Head of caudate nucleus (tissue), 42 donors: ENCODE measurements around the gene KCNJ18.
"Not testable (repeated sequence)": the region's sequence is repeated elsewhere in the genome, so short reads cannot be mapped to it uniquely, and the experiment has no call there.

Experiments used
- DNase-seq, 42 donors: peaks; one replicate each; pipeline versions ENCODE4 v3.0.0 to v3.0.0-alpha.2; 2020 to 2021; ENCODE audit warnings: mixed read lengths in 7 of 42
- intact Hi-C: fragments of 100-400 bp; cut with DNase I; formaldehyde crosslinking; loops from one replicate; pipeline ENCODE4 v1.15.0; 2022

Gene KCNJ18

DNA sequence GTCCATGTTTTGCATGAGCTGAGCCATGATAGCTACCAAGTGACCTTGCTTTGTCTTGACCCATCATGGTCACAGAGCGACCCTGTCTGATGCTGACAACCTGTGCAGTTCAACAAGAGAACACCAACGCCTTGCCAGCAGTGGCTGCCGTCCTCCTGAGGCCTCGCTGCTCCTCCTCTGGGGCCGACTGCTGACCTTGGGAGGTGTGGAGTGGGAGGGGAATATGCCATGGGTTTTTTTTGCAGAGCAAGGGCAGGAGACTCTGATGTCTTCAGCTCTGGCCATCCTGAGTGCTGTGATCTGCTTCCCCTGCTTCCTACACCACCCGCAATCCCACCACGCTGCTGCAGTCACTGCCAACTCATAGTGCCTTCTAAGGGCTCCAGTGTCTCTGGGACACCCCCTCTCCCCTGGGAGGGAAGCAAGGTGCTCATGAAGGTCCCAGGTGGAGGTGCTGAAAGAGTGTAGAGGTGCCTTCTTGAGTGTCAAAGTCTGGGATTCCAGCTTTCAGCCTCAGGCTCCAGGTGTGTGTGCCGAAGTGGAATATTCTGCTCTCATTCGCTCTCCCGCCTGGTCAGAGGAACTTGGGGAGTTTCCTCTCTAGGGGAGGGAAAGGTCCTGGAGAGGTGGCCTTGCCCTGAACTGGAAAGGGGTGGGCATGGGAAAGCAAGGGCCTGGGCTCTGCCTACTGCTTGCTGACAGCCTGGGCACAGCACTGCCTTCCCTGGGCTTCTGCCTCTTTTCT lies 22.5 kb upstream of the KCNJ18 start:
- peak in 4 of 42 donors; percentile 9 to 44 (median 25) for DNase-seq
- intact Hi-C loops = not testable (repeated sequence)

DNA sequence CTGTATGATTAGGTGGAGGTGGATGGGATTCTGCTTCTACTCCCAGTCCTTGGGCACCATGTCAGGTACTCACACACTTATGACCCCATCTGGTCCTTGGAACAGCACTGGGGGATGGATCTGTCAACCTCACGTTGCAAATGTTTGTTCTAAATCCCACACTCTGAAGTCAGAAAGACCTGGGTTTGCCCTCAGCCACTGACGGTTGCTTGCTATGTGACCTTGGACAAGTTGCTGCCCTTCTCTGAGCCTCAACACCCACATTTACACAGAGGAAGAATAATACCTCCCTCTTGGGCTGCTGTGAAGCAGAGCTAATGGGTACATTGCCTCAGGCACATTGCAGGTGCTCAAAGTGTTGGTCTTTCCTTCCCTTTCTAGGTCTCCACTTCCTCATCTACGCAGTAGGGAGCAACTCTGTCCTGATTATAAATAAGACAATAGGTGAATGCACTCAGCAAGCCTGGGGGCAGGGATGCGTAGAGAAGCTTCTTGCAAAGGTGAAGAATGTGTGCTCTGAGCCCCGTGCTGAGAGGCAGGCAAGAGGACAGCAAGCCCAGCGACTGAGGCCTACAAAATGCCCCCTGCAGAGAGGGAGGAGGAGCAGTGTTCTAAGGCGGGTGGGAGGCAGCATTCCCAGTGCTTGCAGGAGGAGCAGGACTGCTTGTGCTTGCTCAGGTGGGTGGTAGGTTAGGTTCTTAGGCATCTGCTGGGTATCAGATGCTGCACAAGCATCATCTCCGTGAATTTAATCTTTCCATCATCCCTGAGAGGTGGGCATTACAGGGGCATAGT lies 21.8 kb upstream of the KCNJ18 start:
- peak in 8 of 42 donors; percentile 33 to 64 (median 48) for DNase-seq

DNA sequence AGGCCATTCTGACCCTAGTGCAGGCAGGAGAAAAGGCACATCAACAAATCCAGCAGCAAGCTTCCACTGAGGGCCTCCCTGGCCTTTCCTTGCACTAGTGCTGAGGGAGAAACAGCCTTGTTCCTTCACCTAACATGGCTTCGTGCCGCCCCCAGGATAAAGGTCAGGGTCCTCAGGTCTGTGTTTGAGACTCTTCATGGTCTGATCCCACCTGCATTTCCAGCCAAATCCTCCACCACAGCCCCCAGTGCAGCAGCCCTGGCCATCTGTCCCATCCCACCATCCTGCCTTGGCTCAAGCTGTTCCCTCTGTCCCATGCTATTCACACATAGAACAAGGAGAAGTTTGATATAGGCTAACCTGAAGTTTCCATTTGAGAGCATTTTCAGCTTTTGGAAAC lies 20.9 kb upstream of the KCNJ18 start:
- intact Hi-C loops = not testable (repeated sequence)
- DNase-seq = peak in 3 of 42 donors; percentile 12 to 42 (median 20)

More for the DNA sequence above, 21.8 kb upstream of the KCNJ18 start:
- intact Hi-C loops = not testable (repeated sequence)

DNA sequence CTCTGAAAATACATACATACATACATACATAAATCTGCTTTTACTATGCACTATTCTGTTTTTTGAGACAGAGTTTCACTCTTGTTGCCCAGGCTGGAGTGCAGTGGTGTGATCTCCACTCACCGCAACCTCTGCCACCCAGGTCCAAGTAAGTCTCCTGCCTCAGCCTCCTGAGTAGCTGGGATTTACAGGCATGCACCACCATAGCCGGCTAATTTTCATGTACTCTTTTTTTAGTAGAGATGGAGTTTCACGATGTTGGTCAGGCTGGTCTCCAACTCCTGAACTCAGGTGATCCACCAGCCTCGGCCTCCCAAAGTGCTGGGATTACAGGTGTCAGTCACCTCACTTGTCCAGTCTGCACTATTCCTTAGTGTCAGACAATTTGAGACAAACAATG lies 20.5 kb upstream of the KCNJ18 start:
- DNase-seq = peak in 1 of 42 donors; percentile 34
- intact Hi-C loops = not testable (repeated sequence)

DNA sequence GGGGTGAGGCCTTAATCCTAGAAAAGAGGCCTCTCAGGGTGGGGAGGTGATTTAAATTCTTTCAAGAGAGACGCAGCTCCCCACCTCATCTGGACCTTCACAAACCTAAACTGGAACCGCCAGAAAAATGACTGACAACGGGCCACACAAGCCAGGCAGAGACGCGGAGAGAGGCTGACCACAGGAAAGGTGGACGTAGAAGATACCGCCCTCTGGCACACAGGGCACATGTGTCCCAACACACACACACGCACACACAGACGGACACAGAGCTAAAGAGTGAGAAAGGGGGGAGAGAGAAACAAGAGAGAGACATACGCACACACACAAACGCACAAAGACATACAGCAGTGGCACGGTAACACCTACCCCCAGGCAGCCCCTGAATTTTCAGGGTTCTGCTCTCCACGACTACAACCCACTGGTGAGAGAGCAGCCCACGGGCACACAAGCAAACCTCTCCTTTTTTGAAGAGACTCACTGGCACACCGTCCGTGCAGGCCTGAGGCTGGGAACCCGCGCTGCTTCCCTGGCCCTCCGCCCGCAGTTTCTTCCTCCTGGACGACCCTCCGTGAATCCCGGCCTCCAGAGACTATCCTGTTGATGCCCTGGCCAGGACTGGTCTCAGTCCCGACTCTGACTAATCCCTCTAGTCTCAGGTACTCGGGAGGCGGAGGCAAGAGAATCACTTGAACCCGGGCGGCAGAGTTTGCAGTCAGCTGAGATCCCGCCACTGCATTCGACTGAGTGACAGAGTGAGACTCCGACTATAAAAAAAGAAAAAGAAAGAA lies 18.7 kb upstream of the KCNJ18 start:
- intact Hi-C loops = not testable (repeated sequence)

DNA sequence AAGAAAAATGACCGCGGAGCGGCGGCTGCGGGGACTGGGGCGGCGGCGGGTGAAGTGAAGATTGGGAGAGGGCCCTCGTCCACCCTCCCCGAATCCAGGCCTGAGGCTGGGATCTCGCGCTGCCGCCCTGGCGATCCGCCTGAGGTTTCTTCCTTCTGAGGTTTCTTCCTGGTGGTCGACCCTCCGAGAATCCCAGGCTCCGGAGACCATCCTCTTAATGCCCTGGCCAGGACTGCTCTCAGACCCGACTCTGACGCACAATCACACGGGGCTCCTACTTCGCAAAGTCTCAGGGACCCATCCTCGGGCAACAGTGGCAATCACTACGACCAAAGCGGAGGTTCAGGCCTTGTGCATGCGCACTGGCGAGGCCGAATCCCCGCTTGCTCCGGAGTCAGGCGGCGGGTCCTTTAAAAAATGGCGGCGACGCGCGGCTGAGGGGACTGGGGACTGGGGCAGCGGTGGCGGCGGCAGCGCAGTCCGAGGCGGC lies 18.0 kb upstream of the KCNJ18 start:
- peak in 3 of 42 donors; percentile 17 to 40 (median 35) for DNase-seq
- intact Hi-C loops = no loop called here

More for the DNA sequence above, 18.7 kb upstream of the KCNJ18 start:
- peak in 4 of 42 donors; percentile 9 to 46 (median 26) for DNase-seq

DNA sequence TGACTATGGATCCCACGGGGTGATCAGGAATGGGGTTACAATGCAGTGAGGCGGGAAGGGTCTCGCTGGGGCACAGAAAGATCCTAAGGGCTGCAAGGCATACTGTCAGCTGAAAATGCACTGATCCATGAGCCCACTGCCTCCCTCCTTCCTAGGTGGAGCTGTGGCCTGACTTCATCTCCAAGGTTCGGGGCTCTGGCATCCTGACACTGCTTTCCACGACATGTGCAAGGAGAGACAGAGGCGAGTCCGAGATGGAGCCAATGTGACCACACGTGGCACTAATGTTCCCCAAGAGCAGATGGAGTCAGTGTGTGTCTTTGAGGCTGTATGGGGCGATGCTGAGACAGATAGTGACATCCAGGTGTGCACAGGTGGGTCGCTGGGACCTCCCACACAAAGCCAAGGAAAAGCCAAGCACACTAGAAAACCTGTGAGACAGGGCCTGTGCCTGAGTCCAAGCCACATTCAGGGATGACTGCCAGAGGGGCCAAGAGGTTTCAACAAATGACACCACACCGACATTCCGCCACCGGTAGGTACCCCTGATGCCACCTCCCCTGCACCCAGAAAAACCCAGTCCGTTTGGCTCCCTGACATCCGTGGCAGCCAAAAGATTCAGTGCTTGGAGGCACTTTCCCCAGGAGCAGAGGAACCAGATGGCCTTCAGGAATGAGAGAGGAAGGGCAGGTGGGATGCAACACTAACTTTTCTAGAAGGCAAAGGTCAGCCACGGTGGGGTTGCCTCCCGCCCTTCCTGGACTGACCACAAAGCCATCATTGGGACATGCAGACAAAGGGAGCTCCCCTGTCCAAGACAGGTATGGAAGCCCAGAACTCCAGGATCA lies 17.2 kb upstream of the KCNJ18 start:
- peak in 4 of 42 donors; percentile 10 to 27 (median 16) for DNase-seq
- intact Hi-C loops = not testable (repeated sequence)

DNA sequence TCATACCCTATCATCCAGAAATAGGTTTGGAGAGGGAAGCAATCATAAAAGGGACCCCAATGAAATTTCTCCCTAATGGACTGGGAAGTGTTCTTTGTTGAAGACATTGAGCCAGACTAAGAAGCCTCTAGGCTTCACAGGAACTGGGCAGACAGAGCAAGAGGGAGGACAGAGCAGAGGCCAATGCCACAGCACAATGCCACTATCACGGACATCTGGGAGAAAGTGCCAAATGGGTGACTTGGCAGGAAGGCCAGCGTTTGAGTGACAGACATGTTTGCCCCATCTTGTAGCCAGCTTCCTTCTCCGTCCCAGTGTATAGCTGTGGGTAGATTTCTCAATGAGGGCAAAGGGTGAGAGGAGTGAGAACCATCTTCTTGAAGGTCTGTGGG lies 16.6 kb upstream of the KCNJ18 start:
- peak in 2 of 42 donors; percentile 15 to 25 for DNase-seq
- intact Hi-C loops = not testable (repeated sequence)

DNA sequence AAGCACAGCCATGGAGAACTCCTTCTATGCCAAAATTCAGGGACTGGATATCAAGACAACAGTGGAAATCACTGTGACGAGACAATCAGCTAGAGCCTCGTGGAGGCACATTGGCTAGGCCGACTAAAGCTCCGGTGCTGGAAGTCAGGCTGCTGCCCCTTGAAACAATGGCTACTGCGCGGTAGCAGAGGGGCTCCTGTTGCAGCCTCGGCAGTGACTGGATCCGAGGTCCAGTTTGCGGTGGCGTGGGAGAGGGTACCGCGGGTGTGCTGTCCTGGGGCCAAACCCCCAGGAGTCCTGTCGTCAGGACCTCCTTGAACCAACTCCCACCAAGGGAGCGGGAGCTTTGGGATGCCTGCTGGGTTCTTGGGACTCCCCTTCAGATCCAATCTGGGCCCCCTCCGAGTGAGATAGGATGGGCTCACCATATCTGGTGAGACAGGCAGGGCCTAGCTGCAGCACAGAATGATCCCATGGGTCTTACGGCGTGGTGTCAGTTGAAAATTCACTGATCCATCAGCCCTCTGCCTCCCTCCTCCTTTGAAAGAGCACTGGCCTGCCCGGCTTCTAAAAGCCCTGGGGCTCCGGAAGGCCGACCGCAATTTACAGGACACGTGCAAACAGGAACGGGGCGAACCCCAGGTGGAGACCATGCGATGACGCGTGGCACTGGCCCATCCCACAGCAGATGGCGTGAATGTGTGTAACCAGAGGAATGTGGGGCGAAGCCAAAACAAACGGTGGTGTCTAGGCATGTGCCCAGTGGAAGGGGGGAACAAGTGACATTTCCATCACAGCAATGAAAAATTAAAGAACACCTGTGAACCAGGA lies 15.8 kb upstream of the KCNJ18 start:
- intact Hi-C loops = no loop called here

DNA sequence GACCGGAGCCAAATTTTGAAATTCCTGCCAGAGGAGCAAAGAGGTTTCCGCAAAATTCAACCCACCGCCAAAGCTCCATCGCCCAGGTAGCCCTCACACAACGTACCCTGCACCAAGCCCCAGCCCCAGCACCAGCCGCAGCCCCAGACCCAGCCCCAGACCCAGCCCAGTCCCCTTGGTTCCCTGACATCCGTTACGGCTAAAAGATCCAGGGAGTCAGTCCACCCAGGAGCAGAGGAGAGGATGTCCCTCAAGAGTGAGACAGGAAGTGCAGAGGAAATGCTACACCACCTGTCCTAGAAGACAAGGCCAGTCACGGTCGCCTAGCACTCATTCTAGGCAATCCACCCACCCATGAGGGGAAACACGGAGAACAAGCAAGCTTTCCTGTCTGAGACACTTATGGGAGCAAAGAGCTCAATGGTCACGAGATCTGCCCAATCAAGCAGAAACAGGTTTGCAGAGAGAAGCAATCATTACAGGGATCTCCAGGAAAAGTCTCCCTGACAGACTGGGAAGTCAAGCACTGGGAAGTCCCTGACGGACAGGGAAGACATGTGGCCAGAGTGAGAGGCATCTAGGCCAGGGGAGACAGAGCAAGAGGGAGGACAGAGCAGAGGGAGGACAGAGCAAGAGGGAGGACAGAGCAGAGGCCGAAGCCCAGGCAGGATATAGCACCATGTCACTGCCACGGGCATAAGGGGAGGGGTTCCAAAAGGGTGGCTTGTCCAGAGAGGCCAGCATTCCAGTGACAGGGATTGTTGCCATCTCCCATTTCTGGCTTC lies 15.0 kb upstream of the KCNJ18 start:
- intact Hi-C loops = no loop called here
- peak in 4 of 42 donors; percentile 10 to 40 (median 26) for DNase-seq

More for the DNA sequence above, 15.8 kb upstream of the KCNJ18 start:
- peak in 4 of 42 donors; percentile 11 to 44 (median 16) for DNase-seq

DNA sequence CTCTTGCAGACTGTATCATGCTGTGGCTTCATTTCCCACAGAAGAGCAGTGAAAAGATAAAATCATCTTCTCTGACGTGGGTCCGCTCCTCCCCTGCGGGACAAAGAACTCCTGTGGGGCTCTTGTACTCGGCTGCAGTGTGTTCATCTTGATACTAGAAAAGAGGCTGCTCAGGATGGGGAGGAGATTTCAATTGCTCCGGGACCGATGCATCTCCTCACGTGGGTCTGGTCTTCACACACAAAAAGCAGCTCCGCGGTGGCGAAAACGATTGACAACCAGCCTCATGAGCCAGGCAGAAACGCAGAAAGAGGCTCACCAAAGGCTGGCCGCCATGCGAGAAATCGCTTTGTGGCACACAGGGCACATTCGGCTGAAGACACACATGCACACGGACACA lies 14.4 kb upstream of the KCNJ18 start:
- DNase-seq = peak in 3 of 42 donors; percentile 18 to 49 (median 37)
- intact Hi-C loops = no loop called here

DNA sequence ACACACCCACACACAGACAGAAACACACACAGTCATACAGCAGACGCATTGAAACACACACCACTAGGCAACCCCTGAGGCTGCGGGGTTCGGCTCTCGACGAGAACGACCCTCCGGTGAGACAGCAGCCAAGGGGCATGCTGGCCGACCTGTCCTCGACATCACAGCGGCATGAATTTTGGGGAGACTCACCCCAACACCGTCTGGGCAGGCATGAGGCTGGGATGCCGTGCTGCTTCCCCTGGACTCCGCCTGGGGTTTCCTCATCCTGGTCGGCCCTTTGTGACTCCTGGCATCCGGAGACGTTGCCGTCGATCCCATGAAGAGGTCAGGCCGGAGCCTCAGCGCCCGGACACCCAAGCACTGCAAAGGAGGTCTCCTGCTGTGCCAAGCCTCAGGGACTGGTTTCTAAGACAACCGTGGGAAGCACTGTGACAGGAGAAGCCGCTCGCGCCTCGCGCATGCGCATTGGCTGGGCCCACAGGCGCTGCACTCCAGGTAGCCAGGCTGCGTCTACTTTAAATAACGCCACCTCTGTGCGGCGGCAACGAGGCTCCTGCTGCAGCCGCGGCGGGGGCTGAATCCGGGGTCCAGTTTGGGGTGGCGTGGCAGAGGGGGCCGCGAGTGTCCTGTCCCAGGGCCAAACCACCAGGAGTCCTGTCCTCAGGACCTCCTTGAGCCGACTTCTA lies 13.8 kb upstream of the KCNJ18 start:
- intact Hi-C loops = no loop called here
- peak in 34 of 42 donors; percentile 35 to 85 (median 68) for DNase-seq

DNA sequence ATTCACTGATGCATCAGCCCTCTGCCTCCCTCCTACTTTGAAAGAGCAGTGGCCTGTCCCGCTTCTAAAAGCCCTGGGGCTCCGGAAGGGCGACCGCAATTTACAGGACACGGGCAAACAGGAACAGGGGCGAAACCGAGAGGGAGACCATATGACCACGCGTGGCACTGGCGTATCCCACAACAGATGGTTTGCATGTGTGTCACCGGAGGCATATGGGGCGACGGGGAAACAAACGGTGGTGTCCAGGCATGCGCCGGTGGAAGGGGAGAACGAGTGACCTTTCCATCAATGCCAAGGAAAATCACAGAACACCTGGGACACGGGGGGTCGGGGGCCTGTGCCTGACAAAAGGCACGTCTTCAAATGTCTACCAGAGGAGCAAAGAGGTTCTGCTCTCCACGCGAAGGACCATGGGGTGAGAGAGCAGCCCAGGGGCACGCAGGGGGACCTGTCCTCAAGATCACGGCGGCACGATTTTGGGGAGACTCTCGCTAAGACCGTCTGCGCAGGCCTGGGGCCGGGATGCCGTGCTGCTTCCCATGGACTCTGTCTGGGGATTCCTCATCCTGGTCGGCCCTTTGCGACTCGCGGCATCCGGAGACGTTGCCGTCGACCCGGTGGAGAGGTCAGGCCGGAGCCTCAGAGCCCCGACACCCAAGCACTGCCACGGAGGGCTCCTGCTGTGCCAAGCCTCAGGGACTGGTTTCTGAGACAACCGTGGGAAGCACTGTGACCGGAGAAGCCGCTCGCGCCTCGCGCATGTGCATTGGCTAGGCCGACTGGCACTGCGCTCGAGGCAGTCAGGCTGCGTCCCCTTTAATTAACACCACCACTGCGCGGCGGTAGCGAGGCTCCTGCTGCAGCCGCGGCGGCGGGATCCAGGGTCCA lies 12.8 kb upstream of the KCNJ18 start:
- DNase-seq = peak in 3 of 42 donors; percentile 7 to 39 (median 14)
- intact Hi-C loops = no loop called here

DNA sequence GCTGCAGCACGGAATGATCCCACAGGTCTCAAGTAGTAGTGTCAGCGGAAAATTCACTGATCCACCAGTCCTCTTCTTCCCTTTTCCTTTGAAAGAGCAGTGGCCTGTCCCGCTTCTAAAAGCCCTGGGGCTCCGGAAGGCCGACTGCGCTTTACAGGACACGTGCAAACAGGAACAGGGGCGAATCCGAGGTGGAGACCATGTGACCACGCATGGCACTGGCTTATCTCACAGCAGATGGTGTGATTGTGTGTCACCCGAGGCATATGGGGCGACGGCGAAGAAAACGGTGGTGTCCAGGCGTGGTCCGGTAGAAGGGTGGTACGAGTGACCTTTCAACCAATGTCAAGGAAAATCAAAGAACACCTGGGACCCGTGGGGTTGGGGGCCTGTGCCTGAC lies 12.0 kb upstream of the KCNJ18 start:
- peak in 6 of 42 donors; percentile 2 to 35 (median 23) for DNase-seq

DNA sequence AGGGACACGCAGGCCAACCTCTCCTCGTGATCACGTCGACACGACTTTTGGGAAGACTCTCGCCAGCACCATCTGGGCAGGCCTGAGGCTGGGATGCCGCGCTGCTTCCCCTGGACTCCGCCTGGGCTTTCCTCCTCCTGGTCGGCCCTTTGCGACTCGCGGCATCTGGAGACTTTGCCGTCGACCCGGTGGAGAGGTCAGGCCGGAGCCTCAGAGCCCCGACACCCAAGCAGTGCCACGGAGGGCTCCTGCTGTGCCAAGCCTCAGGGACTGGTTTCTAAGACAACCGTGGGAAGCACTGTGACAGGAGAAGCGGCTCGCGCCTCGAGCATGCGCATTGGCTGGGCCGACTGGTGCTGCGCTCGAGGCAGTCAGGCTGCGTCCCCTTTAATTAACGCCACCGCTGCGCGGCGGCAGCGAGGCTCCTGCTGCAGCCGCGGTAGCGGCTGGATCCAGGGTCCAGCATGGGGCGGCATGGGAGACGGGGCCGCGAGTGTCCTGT lies 11.4 kb upstream of the KCNJ18 start:
- peak in 10 of 42 donors; percentile 5 to 57 (median 44) for DNase-seq

More for the DNA sequence above, 12.0 kb upstream of the KCNJ18 start:
- intact Hi-C loops = no loop called here

More for the DNA sequence above, 11.4 kb upstream of the KCNJ18 start:
- intact Hi-C loops = not testable (repeated sequence)
